GM21515 (cell line): Measurements from ENCODE around the gene GSTK1.
A peak's percentile ranks its signal among the peaks of the same experiment; 100 is the strongest.
"Not testable (repeated sequence)": the region's sequence is repeated elsewhere in the genome, so short reads cannot be mapped to it uniquely, and the experiment has no call there.

Experiments used
- ATAC-seq: cut with Tn5 transposase; IDR thresholded peaks from one replicate; pipeline ENCODE4 v1.9.1; 2021; ENCODE audit not compliant: unreplicated experiment

Gene GSTK1

DNA sequence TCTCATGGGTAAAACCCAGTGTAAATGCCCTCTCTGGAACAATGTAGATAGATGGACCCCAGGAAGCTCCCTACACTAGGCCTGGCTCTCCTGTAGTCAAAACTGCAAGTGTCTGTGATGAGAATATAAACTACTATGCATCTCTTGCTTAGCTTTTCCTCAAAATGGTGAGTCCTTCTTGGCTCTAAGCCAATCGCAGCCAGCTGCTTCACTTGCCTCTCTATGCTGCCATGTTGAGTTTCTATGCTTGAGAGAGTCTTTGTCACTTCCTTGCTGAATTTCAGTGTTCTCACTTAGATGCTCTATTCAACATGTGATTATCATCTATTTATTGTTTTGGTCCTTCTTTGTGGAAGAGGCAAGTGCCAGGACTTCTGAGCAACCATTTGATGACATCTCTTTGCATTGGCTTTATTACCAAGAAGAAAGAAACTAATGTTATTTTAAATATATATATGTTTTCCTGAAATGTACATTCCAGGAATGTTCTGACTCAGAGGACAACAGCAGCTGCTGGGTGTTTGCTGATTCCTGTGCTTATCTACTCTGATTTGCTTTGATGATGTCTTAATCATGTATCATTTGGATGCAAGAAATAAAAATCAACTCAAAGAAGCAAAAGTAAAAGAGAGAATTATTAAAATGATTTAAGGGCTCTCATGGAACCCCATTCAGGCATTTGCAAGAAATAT lies 24.8 kb upstream of the GSTK1 start:
- ATAC-seq, result no peak

DNA sequence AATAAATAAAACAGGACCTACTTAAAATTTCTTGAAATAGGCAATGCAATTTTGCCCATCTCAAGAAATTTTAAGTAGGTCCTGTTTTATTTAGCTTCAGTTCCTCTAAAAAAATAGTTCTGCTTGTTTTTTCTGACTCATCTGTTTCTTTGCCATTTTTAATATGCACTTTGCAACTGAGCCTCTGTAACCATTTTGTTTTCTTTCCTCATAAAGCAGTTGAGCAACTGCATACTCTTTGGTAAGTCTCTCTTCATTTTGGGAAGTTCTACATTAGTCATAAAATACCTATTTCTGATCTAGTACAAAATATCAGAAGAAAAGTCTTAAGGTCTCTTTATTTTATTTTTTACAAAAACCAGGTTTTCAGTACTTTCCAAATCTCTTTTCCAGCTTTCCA lies 23.4 kb upstream of the GSTK1 start:
- no peak for ATAC-seq

DNA sequence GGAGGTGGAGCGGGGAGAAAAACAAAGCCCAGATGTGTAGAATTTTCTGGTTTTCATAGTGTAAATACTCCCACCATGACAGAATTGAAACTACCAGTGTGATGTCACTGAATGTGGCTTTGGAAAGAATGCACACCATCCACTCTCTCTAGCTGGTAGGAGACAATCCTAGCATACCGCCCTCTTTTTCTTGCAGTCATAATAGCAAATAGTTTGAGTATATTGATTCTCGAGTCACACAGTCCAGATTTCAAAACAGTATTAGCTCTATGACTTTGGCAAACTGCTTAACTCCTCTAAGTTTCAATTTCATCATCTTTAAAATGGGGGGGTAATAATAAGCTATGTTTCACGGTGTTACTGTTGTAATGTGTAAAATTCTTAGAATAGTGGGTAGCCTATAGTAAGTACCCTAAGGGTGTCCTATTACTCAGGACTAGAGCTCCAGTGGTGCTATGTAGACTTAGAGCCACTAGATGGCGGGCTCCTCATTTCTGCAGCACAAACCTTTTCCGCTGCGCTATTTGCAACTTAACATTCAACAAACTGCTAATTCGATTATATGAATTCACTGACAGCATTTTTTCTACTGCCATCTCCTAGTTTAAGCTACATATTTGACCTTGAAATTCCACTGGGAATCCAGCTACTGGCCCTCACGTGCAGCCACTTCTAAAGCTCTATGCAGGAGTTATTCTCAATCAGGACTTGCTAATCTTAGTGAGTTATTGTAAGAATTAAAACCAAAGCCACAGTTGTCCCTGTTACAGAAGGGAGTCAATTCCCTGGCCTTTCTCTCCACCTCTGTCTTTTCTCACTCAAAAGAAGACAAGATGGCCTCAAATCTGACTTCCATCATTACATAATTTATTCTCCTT lies 22.7 kb upstream of the GSTK1 start:
- ATAC-seq, result no peak

DNA sequence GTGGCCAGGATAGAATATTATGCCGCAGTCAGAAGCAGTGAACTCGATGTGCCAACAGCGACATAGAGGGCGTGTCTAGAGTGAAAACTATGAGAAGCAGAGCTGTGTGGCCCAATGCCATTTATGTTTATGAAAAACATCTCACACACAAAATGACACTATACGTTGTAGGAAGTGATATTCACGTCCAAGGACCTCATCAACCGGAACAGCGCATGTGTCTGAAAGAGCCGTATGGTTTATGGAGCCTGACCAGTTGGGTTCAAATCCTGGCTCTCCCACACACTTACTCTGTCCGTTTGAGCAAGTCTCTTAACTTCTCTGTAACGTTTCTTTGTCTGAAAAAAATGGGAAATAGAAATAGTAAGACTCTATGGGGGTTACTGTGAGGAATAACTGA lies 20.9 kb upstream of the GSTK1 start:
- no peak for ATAC-seq

GRCh38 chr7:143243111-143243510 lies 20.1 kb upstream of the GSTK1 start:
- ATAC-seq, result no peak

DNA sequence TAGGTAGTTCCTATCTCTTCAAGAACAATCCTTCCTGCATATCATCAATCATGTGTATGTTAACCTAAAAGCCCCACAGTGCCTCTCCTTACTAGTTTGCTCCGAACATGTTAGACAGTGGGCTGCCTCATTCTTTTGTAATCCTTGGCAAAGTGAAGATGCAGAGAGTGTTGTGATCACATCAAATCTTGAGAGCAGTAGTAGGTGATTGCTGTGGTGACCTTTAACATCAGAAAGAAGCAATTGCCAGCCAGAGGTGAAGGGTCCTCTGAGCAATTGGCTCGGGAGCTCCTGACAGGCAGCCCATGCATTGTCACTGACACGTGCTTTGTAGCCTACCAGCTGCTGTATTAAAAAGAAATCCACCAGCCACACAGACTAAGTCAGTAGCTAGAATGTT lies 19.6 kb upstream of the GSTK1 start:
- no peak for ATAC-seq

DNA sequence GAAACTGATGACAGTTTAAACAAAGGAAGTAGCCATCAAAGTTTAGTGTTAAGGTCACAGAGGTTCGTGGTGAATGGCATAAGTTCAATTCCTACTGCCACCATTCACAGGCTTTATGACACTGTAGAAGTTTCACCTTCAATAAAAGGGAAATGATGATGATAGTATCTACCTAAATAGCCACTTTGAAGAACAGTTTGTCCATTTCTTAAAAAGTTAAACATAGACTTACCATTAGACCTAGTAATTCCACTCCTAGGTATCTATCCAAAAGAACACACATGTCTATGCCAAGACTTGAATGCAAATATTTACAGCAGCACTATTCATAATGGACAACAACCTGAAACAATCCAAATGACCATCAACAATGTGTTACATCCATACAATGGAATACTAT lies 18.9 kb upstream of the GSTK1 start:
- ATAC-seq, result no peak

GRCh38 chr7:143245123-143245522 lies 18.1 kb upstream of the GSTK1 start:
- no peak for ATAC-seq

DNA sequence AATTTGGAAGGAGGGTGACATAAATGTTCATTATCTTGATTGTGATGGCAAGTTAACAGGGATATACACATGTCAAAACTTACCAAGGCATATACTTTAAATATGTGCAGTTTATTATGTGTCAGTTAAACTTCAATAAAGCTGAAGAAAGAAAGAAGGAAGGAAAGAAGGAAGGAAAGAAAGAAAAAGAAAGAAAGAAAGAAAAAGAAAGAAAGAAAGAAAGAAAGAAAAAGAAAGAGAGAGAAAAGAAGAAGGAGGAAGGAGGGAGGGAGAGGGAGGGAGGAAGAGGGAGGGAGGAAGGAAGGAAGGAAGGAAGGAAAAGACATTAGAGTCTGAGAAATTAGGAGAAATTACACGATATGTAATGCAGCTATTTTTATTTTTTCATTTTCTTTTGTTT lies 15.9 kb upstream of the GSTK1 start:
- no peak for ATAC-seq

GRCh38 chr7:143248761-143249354 lies 14.4 kb upstream of the GSTK1 start:
- ATAC-seq, result no peak

GRCh38 chr7:143250199-143250598 lies 13.0 kb upstream of the GSTK1 start:
- ATAC-seq, result no peak

GRCh38 chr7:143250822-143251221 lies 12.4 kb upstream of the GSTK1 start:
- no peak for ATAC-seq

DNA sequence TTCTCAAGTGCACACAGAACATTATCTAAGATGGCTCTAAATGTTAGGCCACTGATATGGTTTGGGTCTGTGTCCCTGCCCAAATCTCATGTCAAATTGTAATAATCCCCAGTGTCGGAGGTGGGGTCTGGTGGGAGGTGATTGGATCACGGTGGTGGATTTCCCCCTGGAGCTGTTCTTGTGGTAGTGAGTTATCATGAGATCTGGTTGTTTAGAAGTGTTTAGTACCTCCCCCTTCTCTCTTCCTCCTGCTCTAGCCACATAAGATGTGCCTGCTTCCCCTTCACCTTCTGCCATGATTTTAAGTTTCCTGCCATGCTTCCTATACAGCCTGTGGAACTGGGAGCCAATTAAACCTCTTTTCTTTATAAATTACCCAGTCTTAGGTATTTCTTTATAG lies 11.2 kb upstream of the GSTK1 start:
- ATAC-seq, result no peak

DNA sequence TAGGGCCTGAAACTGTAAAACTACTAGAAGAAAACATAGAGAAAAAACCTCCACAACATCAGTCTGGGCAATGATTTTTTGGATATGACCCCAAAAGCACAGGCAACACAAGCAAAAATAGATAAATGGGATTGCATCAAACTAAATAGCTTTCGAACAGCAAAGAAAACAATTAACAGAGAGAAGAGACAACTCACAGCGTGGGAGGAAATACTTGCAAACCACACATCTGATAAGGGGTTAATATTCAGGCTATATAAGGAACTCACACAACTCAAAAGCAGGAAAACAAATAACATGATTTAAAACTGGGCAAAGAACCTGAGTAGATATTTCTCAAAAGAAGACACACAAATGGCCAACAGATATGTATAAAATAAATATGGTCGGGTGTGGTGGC lies 7.7 kb upstream of the GSTK1 start:
- no peak for ATAC-seq

GRCh38 chr7:143256325-143256724 lies 6.9 kb upstream of the GSTK1 start:
- no peak for ATAC-seq

DNA sequence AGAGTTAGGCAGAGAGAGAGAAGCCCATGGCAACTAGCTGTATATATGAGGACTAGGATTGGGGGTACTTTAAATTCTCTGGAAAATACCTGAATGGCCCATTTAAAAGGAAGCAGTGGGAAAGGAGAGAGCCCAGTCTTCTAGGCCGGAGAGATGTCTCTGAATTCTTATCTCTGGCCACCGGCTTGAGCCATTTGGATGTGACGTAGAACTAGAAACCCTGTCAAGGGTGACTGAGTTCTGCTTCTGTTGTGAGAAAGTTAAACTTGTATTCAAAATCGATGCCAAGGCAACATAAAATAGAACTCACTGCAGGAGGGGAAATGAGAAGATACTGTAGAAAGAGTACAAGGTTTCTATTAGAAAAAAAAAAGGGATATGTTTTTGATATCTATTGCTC lies 6.3 kb upstream of the GSTK1 start:
- ATAC-seq, result peak; percentile 79

GRCh38 chr7:143257501-143257900 lies 5.7 kb upstream of the GSTK1 start:
- ATAC-seq, result no peak

GRCh38 chr7:143258831-143259230 lies 4.4 kb upstream of the GSTK1 start:
- ATAC-seq, result peak; percentile 40

GRCh38 chr7:143259765-143260164 lies 3.5 kb upstream of the GSTK1 start:
- no peak for ATAC-seq

- no peak for ATAC-seq
These were observed 1.3 kb upstream of the GSTK1 start for GRCh38 chr7:143261901-143262300.

GRCh38 chr7:143264196-143264568 lies 941 bp downstream of the GSTK1 start:
- ATAC-seq, result not testable (repeated sequence)

DNA sequence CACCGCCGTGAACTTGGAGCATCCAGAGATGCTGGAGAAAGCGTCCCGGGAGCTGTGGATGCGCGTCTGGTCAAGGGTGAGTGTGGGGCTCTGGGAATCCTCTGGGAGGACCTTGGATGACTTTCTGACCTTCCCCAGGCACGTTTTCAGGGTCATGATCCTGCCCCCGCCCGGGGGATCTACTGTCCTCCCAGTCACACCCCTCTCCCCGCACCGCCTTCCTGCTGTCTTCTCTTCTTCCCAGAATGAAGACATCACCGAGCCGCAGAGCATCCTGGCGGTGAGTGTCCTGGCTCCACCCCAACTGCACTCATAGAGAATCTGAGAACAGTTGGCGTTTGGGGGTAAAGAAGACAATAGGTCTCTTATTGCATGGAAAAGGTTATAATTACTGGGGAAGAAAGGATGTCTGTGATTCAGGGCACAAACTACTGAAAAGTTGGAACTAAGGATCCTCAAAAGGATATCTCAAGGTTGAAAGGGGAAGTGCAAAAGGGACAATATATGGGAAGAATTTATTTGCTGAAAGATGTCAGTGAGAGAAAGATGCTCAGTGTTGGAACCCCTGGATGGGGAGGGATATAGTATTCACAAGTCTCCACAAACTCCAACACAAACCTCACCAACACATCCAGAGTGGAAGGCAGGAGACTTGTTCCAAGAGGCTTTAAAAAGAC lies 1.9 kb downstream of the GSTK1 start:
- ATAC-seq, result no peak
